PC-9 (cell line): ENCODE results near the gene STXBP5. TPM values are rescaled to one million over a fixed set of nuclear protein-coding genes. Genes with fewer than 3 reads are reported as not detected.

Experiments
- Bru-seq: library from RNA; stranded (reverse); fragments of 400-500 nt; gene quantifications from one replicate; lab custom pipeline; 2021; lab: Mats Ljungman, UMichigan
- BruChase-seq, 2 experiments: library from RNA; stranded (reverse); fragments of 400-500 nt; gene quantifications; one replicate each; lab custom pipeline; 2021; lab: Mats Ljungman, UMichigan
- BruUV-seq: library from RNA; stranded (reverse); fragments of 400-500 nt; replicated peaks from 2 replicates; lab custom pipeline; 2021; lab: Mats Ljungman, UMichigan
- CTCF ChIA-PET: fragments of 300-600 bp; sonication (Branson Sonifier 250); formaldehyde crosslinking; loops from one replicate; lab custom pipeline; 2022; ENCODE audit warnings: antibody characterized with exemption; lab: Charles Lee
- POLR2A ChIA-PET: fragments of 300-600 bp; sonication (Branson Sonifier 250); formaldehyde crosslinking; loops from one replicate; lab custom pipeline; 2022; ENCODE audit warnings: antibody characterized with exemption; ENCODE audit not compliant: unreplicated experiment; lab: Charles Lee
- DNase-seq, 2 experiments: peaks; one replicate each; pipeline versions ENCODE4 v3.0.0 to v3.0.0-alpha.2; 2015 to 2022; ENCODE audit warnings: mixed read lengths in 1 of 2
- H2AFZ ChIP-seq: fragments of 200-600 bp; sonication (generic); 2 replicates; pipeline ENCODE4 v1.8.1; 2017; ENCODE audit warnings: antibody characterized with exemption
- H3F3A ChIP-seq: fragments of 200-600 bp; sonication (generic); 2 replicates; pipeline ENCODE4 v1.8.1; 2017; ENCODE audit warnings: antibody characterized with exemption, mild to moderate bottlenecking, low read depth; ENCODE audit not compliant: insufficient read depth
- H3K27ac ChIP-seq: fragments of 200-600 bp; sonication (generic); 2 replicates; pipeline ENCODE4 v1.6.1; 2016; ENCODE audit warnings: mixed run types
- H3K27me3 ChIP-seq: fragments of 200-600 bp; sonication (generic); 2 replicates; pipeline ENCODE4 v1.6.1; 2016; ENCODE audit warnings: low read depth, mixed run types; ENCODE audit not compliant: insufficient read depth
- H3K36me3 ChIP-seq: fragments of 200-600 bp; sonication (generic); 2 replicates; pipeline ENCODE4 v1.6.1; 2016; ENCODE audit warnings: low read depth, mixed run types
- H3K4me1 ChIP-seq: fragments of 200-600 bp; sonication (generic); replicated peaks from 2 replicates; pipeline ENCODE4 v1.6.1; 2016; ENCODE audit warnings: mixed run types; ENCODE audit not compliant: insufficient read depth
- H3K4me2 ChIP-seq: fragments of 200-600 bp; sonication (generic); 2 replicates; pipeline ENCODE4 v1.6.1; 2017; ENCODE audit warnings: mixed run types
- H3K4me3 ChIP-seq: fragments of 200-600 bp; sonication (generic); 2 replicates; pipeline ENCODE4 v1.6.1; 2016; ENCODE audit warnings: mixed run types
- H3K79me2 ChIP-seq: fragments of 200-600 bp; sonication (generic); 2 replicates; pipeline ENCODE4 v1.6.1; 2017; ENCODE audit warnings: low read depth, mixed run types
- H3K9me2 ChIP-seq: fragments of 200-600 bp; sonication (generic); 2 replicates; pipeline ENCODE4 v1.8.1; 2017; ENCODE audit warnings: mild to moderate bottlenecking; ENCODE audit not compliant: insufficient read depth
- H3K9me3 ChIP-seq: fragments of 200-600 bp; sonication (generic); 2 replicates; pipeline ENCODE4 v1.8.1; 2016; ENCODE audit warnings: low read depth; ENCODE audit not compliant: insufficient read depth
- H4K20me1 ChIP-seq: fragments of 200-600 bp; sonication (generic); 2 replicates; pipeline ENCODE4 v1.8.1; 2017; ENCODE audit not compliant: insufficient read depth
- CTCF ChIP-seq: fragments of 200-600 bp; sonication (generic); conservative IDR thresholded peaks from 2 replicates; pipeline ENCODE4 v1.6.1; 2017; ENCODE audit warnings: mixed run types, antibody characterized with exemption, mild to moderate bottlenecking, moderate library complexity
- EZH2 ChIP-seq: fragments of 200-600 bp; sonication (generic); IDR thresholded peaks from 2 replicates; pipeline ENCODE4 v1.8.0; 2017; ENCODE audit warnings: antibody characterized with exemption, low read depth
- intact Hi-C: fragments of 100-400 bp; cut with micrococcal nuclease; formaldehyde crosslinking; loops from one replicate; pipeline ENCODE4 v1.10.0; 2022; ENCODE audit not compliant: unreplicated experiment
- long read RNA-seq: library from polyadenylated mRNA; stranded (forward); transcript quantifications from one replicate; pipeline ENCODE4 v2.0.0, GENCODE V29; 2022
- total RNA-seq: library from RNA; stranded (reverse); gene quantifications from 2 replicates; pipeline ENCODE4 v1.2.3, GENCODE V29; 2021

Gene STXBP5
- total RNA-seq: 4.6 and 4.7 TPM in 2 replicates
- Bru-seq, nascent RNA: percentile 57 among the genes with signal in this experiment
- BruChase-seq, experiment 1, labeled RNA remaining after a 2-hour chase: percentile 54 among the genes with signal in this experiment
- BruChase-seq, experiment 2, labeled RNA remaining after a 6-hour chase: percentile 50 among the genes with signal in this experiment
- long read RNA-seq, full-length matches to known transcripts: 3 of 3 reads
- long read RNA-seq, partial matches to known transcripts: 0 of 3 reads
- long read RNA-seq, other reads (novel, unspliced or antisense): 0 of 3 reads

GRCh38 chr6:147204060-147204785, at the start of gene STXBP5:
STXBP5 (plus strand) TSS chr6:147204417; CDS start chr6:147204533, 116 bp downstream.
- Histone ChIP-seq H3K9me2 (no peaks in the 10 kb centered on the region), H2AFZ (peak within 1 kb of the TSS; percentile 97), H3K36me3 (no peaks in the 10 kb centered on the region), H3K4me2 (peak within 1 kb of the TSS; percentile 98), H3K27ac (peak within 1 kb of the TSS; percentile 36; the same call in 1 of the 2 replicates), H3F3A (peaks cover 14% of the 10 kb centered on the region), H3K4me1 (peaks cover 29% of the 10 kb centered on the region), H3K9me3 (no peaks in the 10 kb centered on the region), H3K27me3 (no peaks in the 10 kb centered on the region), H3K79me2 (peaks cover 38% of the 10 kb centered on the region), H3K4me3 (peak within 1 kb of the TSS; percentile 95), H4K20me1 (no peaks in the 10 kb centered on the region)
- TF ChIP-seq EZH2 (no peak), CTCF (no peak)
- CTCF ChIA-PET: interaction anchor here (0.6 kb wide), 1 partner anchor 206 kb away, joined by 6 read pairs; no protein-coding TSS in a partner anchor
- peak in 1 of 2 experiments; percentile 24 for DNase-seq
- POLR2A ChIA-PET: interaction anchor here (0.7 kb wide), 1 partner anchor 988 kb away, joined by 6 read pairs; no protein-coding TSS in a partner anchor
- intact Hi-C loops: no loop called here
- BruUV-seq: TSS peak; percentile 37

- no peak overlapping the region for H2AFZ ChIP-seq
- H3K4me2 ChIP-seq: peak overlapping the region; percentile 53
- H3K9me2 ChIP-seq: no peaks in the 10 kb centered on the region
- intact Hi-C loops: no loop called here
- ChIA-PET POLR2A (no interaction called here), CTCF (no interaction called here)
- peak in 1 of 2 experiments; percentile 84 for DNase-seq
- H3F3A ChIP-seq: peaks cover 5% of the 10 kb centered on the region
- peak overlapping the region; percentile 15; the same call in 1 of the 2 replicates for H3K27ac ChIP-seq
- H3K4me1 ChIP-seq: peaks cover 16% of the 10 kb centered on the region
- no peaks in the 10 kb centered on the region for H3K79me2 ChIP-seq
- no peak for TF ChIP-seq EZH2
- TF ChIP-seq CTCF: no peak
- no peaks in the 10 kb centered on the region for H3K36me3 ChIP-seq
- no TSS peak for BruUV-seq
- H3K27me3 ChIP-seq: no peaks in the 10 kb centered on the region
- no peaks in the 10 kb centered on the region for H4K20me1 ChIP-seq
- H3K9me3 ChIP-seq: no peaks in the 10 kb centered on the region
- H3K4me3 ChIP-seq: no peak overlapping the region
Observed at GRCh38 chr6:147154454-147154853, 49.8 kb upstream of the STXBP5 start.

GRCh38 chr6:147156218-147156617, 48.0 kb upstream of the STXBP5 start:
- no peaks in the 10 kb centered on the region for H3K9me3 ChIP-seq
- peaks cover 5% of the 10 kb centered on the region for H3F3A ChIP-seq
- no peaks in the 10 kb centered on the region for H4K20me1 ChIP-seq
- H3K79me2 ChIP-seq: no peaks in the 10 kb centered on the region
- H3K27ac ChIP-seq: no peak overlapping the region
- BruUV-seq: no TSS peak
- H3K4me3 ChIP-seq: no peak overlapping the region
- peaks cover 16% of the 10 kb centered on the region for H3K4me1 ChIP-seq
- TF ChIP-seq EZH2 (no peak), CTCF (no peak)
- H3K36me3 ChIP-seq: no peaks in the 10 kb centered on the region
- no peak overlapping the region for H2AFZ ChIP-seq
- POLR2A ChIA-PET: no interaction called here
- intact Hi-C loops: no loop called here
- H3K9me2 ChIP-seq: no peaks in the 10 kb centered on the region
- H3K4me2 ChIP-seq: no peak overlapping the region
- DNase-seq: no peak
- CTCF ChIA-PET: no interaction called here
- H3K27me3 ChIP-seq: no peaks in the 10 kb centered on the region
